SJSA1 (cell line): ENCODE results near the gene ZNF470. TPM values are rescaled to one million over a fixed set of nuclear protein-coding genes. Genes with fewer than 3 reads are reported as not detected.

Source experiments
- DNase-seq, 2 experiments: peaks; one replicate each; pipeline ENCODE4 v3.0.0-alpha.2; 2015 to 2020; ENCODE audit warnings: low spot score in 2 of 2, low read depth in 1 of 2
- H3K27ac ChIP-seq: fragments of 250-450 bp; sonication (Bioruptor Pico); 2 replicates; pipeline ENCODE4 v1.5.1; 2020; ENCODE audit warnings: mild to moderate bottlenecking, moderate library complexity
- H3K27me3 ChIP-seq: fragments of 250-450 bp; sonication (Bioruptor Pico); replicated peaks from 2 replicates; pipeline ENCODE4 v1.5.1; 2020; ENCODE audit warnings: mild to moderate bottlenecking, moderate library complexity
- H3K36me3 ChIP-seq: fragments of 250-450 bp; sonication (Bioruptor Pico); 2 replicates; pipeline ENCODE4 v1.5.1; 2020; ENCODE audit warnings: mild to moderate bottlenecking
- H3K4me1 ChIP-seq: fragments of 250-450 bp; sonication (Bioruptor Pico); replicated peaks from 2 replicates; pipeline ENCODE4 v1.6.1; 2021; ENCODE audit warnings: mild to moderate bottlenecking
- H3K4me3 ChIP-seq: fragments of 250-450 bp; sonication (Bioruptor Pico); 2 replicates; pipeline ENCODE4 v1.5.1; 2020; ENCODE audit warnings: mild to moderate bottlenecking
- H3K9me3 ChIP-seq: fragments of 250-450 bp; sonication (Bioruptor Pico); replicated peaks from 2 replicates; pipeline ENCODE4 v1.5.1; 2020; ENCODE audit warnings: mild to moderate bottlenecking
- total RNA-seq: library from RNA; depleted of rRNA; stranded (reverse); fragments of >200 nt; shearing (Covaris generic); gene quantifications from 2 replicates; pipeline ENCODE4 v1.2.3, GENCODE V29; 2014; rRNA removed

The ZNF470 gene
- 0.60 and 2.3 TPM in 2 replicates for total RNA-seq

DNA sequence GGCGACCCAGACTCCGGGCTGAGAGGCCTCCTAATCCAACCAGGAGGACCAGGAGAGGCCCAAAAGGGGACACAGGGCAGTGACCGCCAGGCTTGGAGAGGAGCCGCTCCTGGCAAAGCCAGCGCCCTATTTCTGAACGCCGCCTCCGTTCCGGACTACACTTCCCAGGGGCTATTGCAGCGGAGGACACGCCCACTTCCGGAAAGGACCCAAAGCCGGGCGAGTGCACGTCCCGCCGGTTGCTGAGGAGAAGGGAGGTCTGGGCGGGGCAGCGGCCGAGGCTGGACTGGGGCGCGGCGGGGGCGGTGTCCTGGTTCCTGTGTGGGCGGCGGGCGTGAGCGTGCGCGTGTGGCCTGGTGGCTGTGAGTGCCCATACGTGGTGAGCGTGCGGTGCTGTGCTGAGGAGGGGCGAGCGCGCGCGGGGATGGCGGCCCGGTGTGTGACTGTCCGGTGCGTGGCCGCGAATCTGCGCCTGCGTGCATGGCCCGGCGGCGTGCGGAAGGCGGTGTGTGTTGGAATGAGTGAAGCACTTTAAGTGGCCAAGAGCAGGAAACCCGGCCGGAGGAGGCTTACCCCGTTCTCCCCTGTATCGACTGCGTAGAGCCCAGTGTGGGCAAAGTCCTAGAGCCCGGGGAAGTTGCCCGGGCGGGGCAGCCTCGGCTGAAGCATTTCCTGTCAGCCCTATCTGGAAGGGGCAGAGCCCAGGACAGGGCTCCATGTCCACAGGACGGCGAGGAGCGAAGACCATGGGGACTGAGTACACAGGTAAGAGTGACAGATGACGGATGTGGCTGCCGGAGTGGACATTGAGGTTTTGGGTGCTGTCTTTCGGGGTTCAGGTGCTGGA is at the start of gene ZNF470:
Gene ZNF470, plus strand, starts transcription at position 195 of the 847 bp plus-strand sequence. CDS start 2,844 bp downstream, outside the sequence.
- Histone ChIP-seq H3K36me3 (peaks cover 19% of the 10 kb centered on the region), H3K9me3 (peaks cover 35% of the 10 kb centered on the region), H3K4me1 (no peaks in the 10 kb centered on the region), H3K4me3 (peak within 1 kb of the TSS; percentile 58), H3K27me3 (no peaks in the 10 kb centered on the region), H3K27ac (no peak within 1 kb of the TSS)
- DNase-seq, result peak; percentile 80 to 91

DNA sequence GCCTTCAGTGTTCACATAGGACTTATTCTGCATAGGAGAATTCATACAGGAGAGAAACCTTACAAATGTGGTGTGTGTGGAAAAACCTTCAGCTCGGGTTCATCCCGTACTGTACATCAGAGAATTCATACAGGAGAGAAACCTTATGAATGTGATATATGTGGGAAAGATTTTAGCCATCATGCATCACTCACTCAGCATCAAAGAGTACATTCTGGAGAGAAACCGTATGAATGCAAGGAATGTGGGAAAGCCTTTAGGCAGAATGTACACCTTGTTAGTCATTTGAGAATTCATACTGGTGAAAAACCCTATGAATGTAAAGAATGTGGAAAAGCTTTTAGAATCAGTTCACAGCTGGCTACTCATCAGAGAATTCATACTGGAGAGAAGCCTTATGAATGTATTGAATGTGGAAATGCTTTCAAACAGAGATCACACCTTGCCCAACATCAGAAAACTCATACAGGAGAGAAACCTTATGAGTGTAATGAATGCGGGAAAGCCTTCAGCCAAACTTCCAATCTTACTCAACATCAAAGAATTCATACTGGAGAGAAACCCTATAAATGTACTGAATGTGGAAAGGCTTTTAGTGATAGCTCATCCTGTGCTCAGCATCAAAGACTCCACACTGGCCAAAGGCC is 41.9 kb upstream of the ZNF470 start:
- Histone ChIP-seq H3K27ac (no peak overlapping the region), H3K4me3 (no peak overlapping the region), H3K4me1 (no peaks in the 10 kb centered on the region), H3K36me3 (no peaks in the 10 kb centered on the region), H3K27me3 (no peaks in the 10 kb centered on the region), H3K9me3 (peaks cover 32% of the 10 kb centered on the region; the same call in 1 of the 2 replicates)
- DNase-seq, result no peak

DNA sequence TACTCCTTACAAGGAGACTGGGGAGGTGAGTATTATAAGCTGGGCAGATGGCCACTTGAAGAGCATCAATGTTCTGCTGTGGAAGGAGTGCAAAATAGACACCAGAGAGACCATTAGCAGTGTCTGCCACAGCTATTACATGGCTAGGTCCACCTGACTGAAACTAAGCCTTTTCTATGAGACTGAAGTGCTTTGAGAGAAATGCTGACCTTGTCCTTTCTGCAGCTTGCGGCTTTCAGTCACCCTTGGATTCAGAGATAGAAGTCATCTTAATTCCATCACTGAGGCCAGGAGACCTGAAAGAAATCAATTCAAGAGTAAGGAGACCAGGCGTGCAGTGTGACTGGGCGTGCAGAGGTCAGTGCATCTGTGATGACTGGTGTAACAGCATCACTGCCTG is 29.8 kb upstream of the ZNF470 start:
- no peaks in the 10 kb centered on the region for H3K36me3 ChIP-seq
- H3K4me1 ChIP-seq, result no peaks in the 10 kb centered on the region
- no peak for DNase-seq
- H3K4me3 ChIP-seq, result no peak overlapping the region
- no peaks in the 10 kb centered on the region for H3K27me3 ChIP-seq
- H3K27ac ChIP-seq, result no peak overlapping the region
- peaks cover 17% of the 10 kb centered on the region for H3K9me3 ChIP-seq

DNA sequence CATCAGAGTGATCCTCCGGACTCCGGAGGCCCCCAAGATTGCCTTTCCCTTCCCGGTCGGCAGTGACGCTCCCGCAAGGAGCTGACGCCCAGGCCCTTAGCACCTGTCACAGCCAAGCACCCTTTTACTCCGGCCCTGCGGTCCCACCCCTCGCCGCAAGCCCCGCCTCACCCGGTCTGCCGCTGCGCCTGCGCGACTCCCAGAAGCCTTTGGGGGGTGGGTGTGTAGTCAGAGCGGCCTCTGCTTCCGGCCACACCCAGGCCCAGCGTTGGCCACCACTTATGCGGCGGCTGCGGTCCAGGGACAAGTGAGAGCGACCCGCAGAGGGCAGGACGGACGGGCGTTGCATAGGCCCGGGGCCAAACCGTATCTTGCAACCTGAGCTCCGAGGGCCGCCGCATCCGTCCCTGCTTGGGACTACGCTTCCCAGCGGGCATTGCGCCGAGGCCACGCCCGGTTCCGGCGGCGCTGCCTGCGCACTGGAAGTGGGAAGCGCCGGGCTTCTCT is 29.0 kb upstream of the ZNF470 start:
- H3K36me3 ChIP-seq, result no peaks in the 10 kb centered on the region
- H3K4me1 ChIP-seq, result no peaks in the 10 kb centered on the region
- H3K27ac ChIP-seq, result peak overlapping the region; percentile 55
- H3K27me3 ChIP-seq, result no peaks in the 10 kb centered on the region
- H3K4me3 ChIP-seq, result peak overlapping the region; percentile 50
- H3K9me3 ChIP-seq, result peaks cover 14% of the 10 kb centered on the region
- DNase-seq, result peak; percentile 61 to 77

- Histone ChIP-seq H3K27ac (peak within 1 kb of the TSS; percentile 55), H3K4me3 (peak within 1 kb of the TSS; percentile 50), H3K4me1 (no peaks in the 10 kb centered on the region), H3K27me3 (no peaks in the 10 kb centered on the region), H3K9me3 (peaks cover 13% of the 10 kb centered on the region), H3K36me3 (no peaks in the 10 kb centered on the region)
- DNase-seq, result peak; percentile 26 to 55
Observed at GRCh38 chr19:56538761-56539263, 28.5 kb upstream of the ZNF470 start, which contains the start of gene ZFP28. ZFP28 (plus strand) TSS chr19:56538948; CDS start chr19:56539019, 71 bp downstream.

DNA sequence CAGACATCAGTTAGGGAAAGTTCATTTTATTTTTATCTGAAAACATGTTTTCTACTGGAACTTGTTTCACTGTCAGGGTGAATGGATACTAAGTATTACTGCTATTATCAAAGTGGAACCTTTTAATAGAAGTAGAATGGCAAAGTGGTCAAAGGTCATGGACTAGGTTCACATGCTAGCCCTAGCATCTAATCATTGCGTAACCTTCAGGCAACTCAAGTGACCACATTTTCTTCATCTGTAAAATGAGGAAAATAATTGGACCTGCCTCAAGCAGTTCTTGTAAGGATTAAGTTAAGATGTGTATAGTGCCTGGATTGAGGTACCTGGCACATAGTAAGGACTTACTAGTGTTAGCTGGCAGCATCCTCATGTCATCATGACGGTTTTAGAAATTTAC is 23.5 kb upstream of the ZNF470 start:
- no peak overlapping the region for H3K27ac ChIP-seq
- H3K36me3 ChIP-seq, result no peaks in the 10 kb centered on the region
- DNase-seq, result no peak
- H3K4me1 ChIP-seq, result no peaks in the 10 kb centered on the region
- H3K9me3 ChIP-seq, result peaks cover 10% of the 10 kb centered on the region
- no peak overlapping the region for H3K4me3 ChIP-seq
- H3K27me3 ChIP-seq, result no peaks in the 10 kb centered on the region

DNA sequence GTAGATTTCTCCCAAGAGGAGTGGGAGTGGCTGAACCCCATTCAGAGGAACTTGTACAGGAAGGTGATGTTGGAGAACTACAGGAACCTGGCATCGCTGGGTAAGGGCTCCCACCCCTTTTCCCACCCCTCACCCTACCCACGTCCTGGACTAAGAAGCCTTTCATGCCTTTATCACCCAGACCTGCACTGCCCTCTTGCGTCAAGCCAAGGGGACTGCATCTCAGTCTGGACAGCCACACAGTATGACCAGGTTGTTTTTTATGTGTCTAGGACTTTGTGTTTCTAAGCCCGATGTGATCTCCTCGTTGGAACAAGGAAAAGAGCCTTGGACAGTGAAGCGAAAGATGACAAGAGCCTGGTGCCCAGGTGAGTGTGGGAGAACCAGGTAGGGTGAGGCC is 19.7 kb upstream of the ZNF470 start:
- H3K4me3 ChIP-seq, result no peak overlapping the region
- no peaks in the 10 kb centered on the region for H3K36me3 ChIP-seq
- DNase-seq, result no peak
- no peak overlapping the region for H3K27ac ChIP-seq
- H3K27me3 ChIP-seq, result no peaks in the 10 kb centered on the region
- no peaks in the 10 kb centered on the region for H3K4me1 ChIP-seq
- H3K9me3 ChIP-seq, result peaks cover 10% of the 10 kb centered on the region; the same call in 1 of the 2 replicates

DNA sequence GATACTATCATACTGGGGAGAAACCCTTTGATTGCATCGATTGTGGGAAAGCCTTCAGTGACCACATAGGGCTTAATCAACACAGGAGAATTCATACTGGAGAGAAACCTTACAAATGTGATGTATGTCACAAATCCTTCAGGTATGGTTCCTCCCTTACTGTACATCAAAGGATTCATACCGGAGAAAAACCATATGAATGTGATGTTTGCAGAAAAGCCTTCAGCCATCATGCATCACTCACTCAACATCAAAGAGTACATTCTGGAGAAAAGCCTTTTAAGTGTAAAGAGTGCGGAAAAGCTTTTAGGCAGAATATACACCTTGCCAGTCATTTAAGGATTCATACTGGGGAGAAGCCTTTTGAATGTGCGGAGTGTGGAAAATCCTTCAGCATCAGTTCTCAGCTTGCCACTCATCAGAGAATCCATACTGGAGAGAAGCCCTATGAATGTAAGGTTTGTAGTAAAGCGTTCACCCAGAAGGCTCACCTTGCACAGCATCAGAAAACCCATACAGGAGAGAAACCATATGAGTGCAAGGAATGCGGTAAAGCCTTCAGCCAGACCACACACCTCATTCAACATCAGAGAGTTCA is 12.9 kb upstream of the ZNF470 start:
- no peak for DNase-seq

GRCh38 chr19:56562766-56563165 is 4.5 kb upstream of the ZNF470 start:
- H3K36me3 ChIP-seq, result no peaks in the 10 kb centered on the region
- no peak overlapping the region for H3K27ac ChIP-seq
- no peak for DNase-seq
- H3K4me3 ChIP-seq, result no peak overlapping the region
- peaks cover 18% of the 10 kb centered on the region for H3K9me3 ChIP-seq
- no peaks in the 10 kb centered on the region for H3K4me1 ChIP-seq
- no peaks in the 10 kb centered on the region for H3K27me3 ChIP-seq

More for the DNA sequence above, 12.9 kb upstream of the ZNF470 start:
- no peaks in the 10 kb centered on the region for H3K36me3 ChIP-seq
- peaks cover 35% of the 10 kb centered on the region for H3K9me3 ChIP-seq
- no peak overlapping the region for H3K27ac ChIP-seq
- H3K4me1 ChIP-seq, result no peaks in the 10 kb centered on the region
- no peak overlapping the region for H3K4me3 ChIP-seq
- H3K27me3 ChIP-seq, result no peaks in the 10 kb centered on the region

DNA sequence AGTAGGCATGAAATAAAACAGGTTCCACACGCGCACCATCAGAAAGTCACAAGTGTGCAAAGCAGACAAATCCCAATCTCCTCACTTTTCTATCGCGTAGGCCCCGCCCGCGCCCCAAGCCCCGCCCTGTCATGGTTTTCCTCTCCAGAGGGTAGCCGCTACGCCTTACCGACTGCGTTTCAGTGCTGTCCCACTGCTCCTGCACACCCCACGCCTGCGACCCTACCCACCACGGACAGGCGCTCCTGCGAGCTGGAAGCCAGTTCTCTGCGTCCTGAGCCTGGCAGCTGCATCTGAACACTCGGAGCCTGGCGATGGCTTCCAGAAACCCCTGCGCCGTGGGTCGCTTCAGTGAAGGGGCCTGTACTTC is 379 bp upstream of the ZNF470 start:
- Histone ChIP-seq H3K4me3 (peak overlapping the region; percentile 58), H3K4me1 (no peaks in the 10 kb centered on the region), H3K36me3 (peaks cover 19% of the 10 kb centered on the region), H3K9me3 (peaks cover 34% of the 10 kb centered on the region), H3K27ac (no peak overlapping the region), H3K27me3 (no peaks in the 10 kb centered on the region)
- DNase-seq, result peak in 1 of 2 experiments; percentile 49

DNA sequence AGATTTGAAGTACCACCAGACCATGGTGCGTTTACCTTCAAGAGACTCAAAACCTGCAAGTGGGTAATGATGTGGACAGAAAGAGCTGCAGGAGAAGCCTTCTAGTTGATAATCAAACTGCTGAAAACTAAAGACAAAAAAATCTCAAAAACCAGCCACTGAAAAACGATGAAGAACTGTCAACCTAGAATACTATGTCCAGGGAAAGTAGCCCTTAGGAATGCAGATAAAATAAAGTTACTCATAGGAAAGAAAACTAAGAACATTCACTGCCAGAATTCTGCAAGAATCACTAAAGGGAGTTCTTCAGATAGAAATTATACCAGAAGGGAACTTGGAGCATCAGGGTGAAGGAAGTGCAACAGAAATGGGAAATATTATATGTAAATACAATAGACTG is 5.3 kb downstream of the ZNF470 start:
- Histone ChIP-seq H3K27me3 (no peaks in the 10 kb centered on the region), H3K9me3 (peaks cover 32% of the 10 kb centered on the region), H3K27ac (no peak overlapping the region), H3K4me3 (no peak overlapping the region), H3K36me3 (peaks cover 37% of the 10 kb centered on the region), H3K4me1 (no peaks in the 10 kb centered on the region)
- no peak for DNase-seq

- Histone ChIP-seq H3K9me3 (peaks cover 34% of the 10 kb centered on the region), H3K27ac (no peak overlapping the region), H3K4me3 (no peak overlapping the region), H3K27me3 (no peaks in the 10 kb centered on the region), H3K4me1 (no peaks in the 10 kb centered on the region), H3K36me3 (peaks cover 35% of the 10 kb centered on the region)
- DNase-seq, result no peak
Observed at GRCh38 chr19:56573914-56574313, 6.6 kb downstream of the ZNF470 start.

DNA sequence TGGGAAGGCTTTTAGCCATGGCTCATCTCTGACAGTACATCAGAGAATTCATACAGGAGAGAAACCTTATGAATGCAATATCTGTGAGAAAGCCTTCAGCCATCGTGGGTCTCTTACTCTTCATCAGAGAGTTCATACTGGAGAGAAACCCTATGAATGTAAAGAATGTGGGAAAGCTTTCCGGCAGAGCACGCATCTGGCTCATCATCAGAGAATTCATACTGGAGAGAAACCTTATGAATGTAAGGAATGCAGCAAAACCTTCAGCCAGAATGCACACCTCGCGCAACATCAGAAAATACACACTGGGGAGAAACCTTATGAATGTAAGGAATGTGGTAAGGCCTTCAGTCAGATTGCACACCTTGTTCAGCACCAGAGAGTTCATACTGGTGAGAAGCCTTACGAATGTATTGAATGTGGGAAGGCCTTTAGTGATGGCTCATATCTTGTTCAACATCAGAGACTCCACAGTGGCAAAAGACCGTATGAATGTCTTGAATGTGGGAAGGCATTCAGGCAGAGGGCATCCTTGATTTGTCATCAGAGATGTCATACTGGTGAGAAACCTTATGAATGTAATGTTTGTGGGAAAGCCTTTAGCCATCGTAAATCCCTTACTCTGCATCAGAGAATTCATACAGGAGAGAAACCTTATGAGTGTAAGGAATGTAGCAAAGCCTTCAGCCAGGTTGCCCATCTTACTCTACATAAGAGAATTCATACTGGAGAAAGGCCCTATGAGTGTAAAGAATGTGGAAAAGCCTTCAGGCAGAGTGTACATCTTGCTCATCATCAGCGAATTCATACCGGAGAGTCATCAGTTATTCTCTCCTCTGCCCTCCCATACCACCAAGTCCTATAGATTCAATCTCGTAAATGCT is 10.7 kb downstream of the ZNF470 start:
- Histone ChIP-seq H3K9me3 (peaks cover 35% of the 10 kb centered on the region), H3K36me3 (peaks cover 15% of the 10 kb centered on the region), H3K4me3 (no peak overlapping the region)

More for the DNA sequence above, 10.7 kb downstream of the ZNF470 start:
- Histone ChIP-seq H3K27ac (no peak overlapping the region), H3K27me3 (no peaks in the 10 kb centered on the region), H3K4me1 (no peaks in the 10 kb centered on the region)
- DNase-seq, result no peak
